Stimulated activated effector memory CD8-positive, alpha-beta T cell treated with anti-CD3 and anti-CD28 coated beads, Interleukin-12 subunit alpha, Interleukin-12 subunit beta, amount 100 ng/mL, for 72 hours (primary cell): ENCODE measurements around the gene PEX13.
"Not testable (repeated sequence)": the region's sequence is repeated elsewhere in the genome, so short reads cannot be mapped to it uniquely, and the experiment has no call there.

ENCODE experiments used
- ATAC-seq: fragments of 150-1000 bp; cut with Tn5 transposase; 2 replicates; pipeline ENCODE4 v1.10.0; 2021
- DNase-seq, 2 donors: peaks; one replicate each; pipeline ENCODE4 v3.0.0; 2021 to 2022; ENCODE audit warnings: low spot score in 2 of 2
- H3K27ac Mint-ChIP-seq: one replicate; pipeline ENCODE4 v1.8.0; 2022; ENCODE audit warnings: mild to moderate bottlenecking, mixed read lengths
- H3K36me3 Mint-ChIP-seq: one replicate; pipeline ENCODE4 v1.8.0; 2022; ENCODE audit warnings: mild to moderate bottlenecking, mixed read lengths
- H3K4me1 Mint-ChIP-seq: one replicate; pipeline ENCODE4 v1.8.0; 2022; ENCODE audit warnings: mixed read lengths
- H3K4me3 Mint-ChIP-seq: one replicate; pipeline ENCODE4 v1.8.0; 2022; ENCODE audit warnings: mild to moderate bottlenecking, mixed read lengths
- H3K9me3 Mint-ChIP-seq: one replicate; pipeline ENCODE4 v1.8.0; 2022; ENCODE audit warnings: mixed read lengths

PEX13 gene

GRCh38 chr2:61017556-61018317 is at the start of gene PEX13, which contains the start of gene PUS10:
Gene PEX13, plus strand, starts transcription at chr2:61017720. Its CDS starts 40 bp downstream, at chr2:61017760.
Gene PUS10, minus strand, starts transcription at chr2:61018255. Its CDS starts 6,365 bp downstream, at chr2:61011890.
- ATAC-seq = peak; percentile 90
- DNase-seq = peak in 1 of 2 donors; percentile 49
- Mint-ChIP-seq H3K36me3 (peaks cover 13% of the 10 kb centered on the region), H3K27ac (peak within 1 kb of the TSS; percentile 93), H3K9me3 (no peaks in the 10 kb centered on the region), H3K4me3 (peak within 1 kb of the TSS; percentile 93), H3K4me1 (peaks cover 22% of the 10 kb centered on the region)

GRCh38 chr2:60972889-60973656 is 44.4 kb upstream of the PEX13 start:
- ATAC-seq = no peak
- H3K4me3 Mint-ChIP-seq = no peak overlapping the region
- no peak overlapping the region for H3K27ac Mint-ChIP-seq
- no peaks in the 10 kb centered on the region for H3K36me3 Mint-ChIP-seq
- H3K9me3 Mint-ChIP-seq = no peaks in the 10 kb centered on the region
- peaks cover 21% of the 10 kb centered on the region for H3K4me1 Mint-ChIP-seq
- no peak for DNase-seq

- ATAC-seq (no peak), DNase-seq (no peak)
- Mint-ChIP-seq H3K4me1 (peaks cover 21% of the 10 kb centered on the region), H3K36me3 (no peaks in the 10 kb centered on the region), H3K4me3 (no peak overlapping the region), H3K27ac (no peak overlapping the region), H3K9me3 (no peaks in the 10 kb centered on the region)
Measured at GRCh38 chr2:60973705-60974104, 43.8 kb upstream of the PEX13 start.

- Mint-ChIP-seq H3K27ac (no peak overlapping the region), H3K36me3 (no peaks in the 10 kb centered on the region), H3K9me3 (no peaks in the 10 kb centered on the region), H3K4me3 (no peak overlapping the region), H3K4me1 (peaks cover 21% of the 10 kb centered on the region)
- no peak for ATAC-seq
- no peak for DNase-seq
Measured at GRCh38 chr2:60974652-60975051, 42.9 kb upstream of the PEX13 start.

- Mint-ChIP-seq H3K4me3 (no peak overlapping the region), H3K9me3 (no peaks in the 10 kb centered on the region)
Measured at GRCh38 chr2:60976256-60976850, 41.2 kb upstream of the PEX13 start.

GRCh38 chr2:60976875-60977561 is 40.5 kb upstream of the PEX13 start:
- H3K36me3 Mint-ChIP-seq = no peaks in the 10 kb centered on the region
- no peak overlapping the region for H3K4me3 Mint-ChIP-seq
- peaks cover 21% of the 10 kb centered on the region for H3K4me1 Mint-ChIP-seq
- DNase-seq (no peak), ATAC-seq (peak; percentile 95)
- H3K9me3 Mint-ChIP-seq = no peaks in the 10 kb centered on the region
- H3K27ac Mint-ChIP-seq = no peak overlapping the region

More at GRCh38 chr2:60976256-60976850, 41.2 kb upstream of the PEX13 start:
- H3K36me3 Mint-ChIP-seq = no peaks in the 10 kb centered on the region
- DNase-seq = no peak
- H3K27ac Mint-ChIP-seq = no peak overlapping the region
- no peak for ATAC-seq
- H3K4me1 Mint-ChIP-seq = peaks cover 21% of the 10 kb centered on the region

GRCh38 chr2:60977562-60977895 is 40.0 kb upstream of the PEX13 start:
- no peaks in the 10 kb centered on the region for H3K36me3 Mint-ChIP-seq

GRCh38 chr2:60979231-60979630 is 38.3 kb upstream of the PEX13 start:
- H3K4me3 Mint-ChIP-seq = no peak overlapping the region

More at GRCh38 chr2:60977562-60977895, 40.0 kb upstream of the PEX13 start:
- no peak for DNase-seq
- Mint-ChIP-seq H3K4me3 (no peak overlapping the region), H3K9me3 (no peaks in the 10 kb centered on the region), H3K27ac (no peak overlapping the region), H3K4me1 (peaks cover 21% of the 10 kb centered on the region)
- ATAC-seq = no peak

GRCh38 chr2:60980071-60980815 is 37.3 kb upstream of the PEX13 start:
- Mint-ChIP-seq H3K4me3 (no peak overlapping the region), H3K36me3 (no peaks in the 10 kb centered on the region), H3K4me1 (peaks cover 21% of the 10 kb centered on the region), H3K9me3 (no peaks in the 10 kb centered on the region), H3K27ac (no peak overlapping the region)
- DNase-seq (no peak), ATAC-seq (no peak)

More at GRCh38 chr2:60979231-60979630, 38.3 kb upstream of the PEX13 start:
- no peaks in the 10 kb centered on the region for H3K36me3 Mint-ChIP-seq
- no peaks in the 10 kb centered on the region for H3K9me3 Mint-ChIP-seq
- H3K27ac Mint-ChIP-seq = no peak overlapping the region
- DNase-seq (no peak), ATAC-seq (no peak)
- peaks cover 21% of the 10 kb centered on the region for H3K4me1 Mint-ChIP-seq

- not testable (repeated sequence) for ATAC-seq, H3K4me1 Mint-ChIP-seq, H3K4me3 Mint-ChIP-seq, DNase-seq, H3K27ac Mint-ChIP-seq, H3K9me3 Mint-ChIP-seq, H3K36me3 Mint-ChIP-seq
Measured at GRCh38 chr2:60982066-60982465, 35.5 kb upstream of the PEX13 start.

- Mint-ChIP-seq H3K27ac (no peak overlapping the region), H3K9me3 (no peaks in the 10 kb centered on the region)
- ATAC-seq = no peak
Measured at GRCh38 chr2:60984720-60985119, 32.8 kb upstream of the PEX13 start.

GRCh38 chr2:60987041-60987440 is 30.5 kb upstream of the PEX13 start:
- Mint-ChIP-seq H3K27ac (no peak overlapping the region), H3K9me3 (peaks cover 2% of the 10 kb centered on the region)

More at GRCh38 chr2:60984720-60985119, 32.8 kb upstream of the PEX13 start:
- Mint-ChIP-seq H3K4me1 (no peaks in the 10 kb centered on the region), H3K36me3 (no peaks in the 10 kb centered on the region), H3K4me3 (no peak overlapping the region)
- DNase-seq = no peak

GRCh38 chr2:60987656-60988055 is 29.9 kb upstream of the PEX13 start:
- DNase-seq, H3K4me3 Mint-ChIP-seq, H3K9me3 Mint-ChIP-seq, ATAC-seq, H3K36me3 Mint-ChIP-seq, H3K27ac Mint-ChIP-seq, H3K4me1 Mint-ChIP-seq: not testable (repeated sequence)

More at GRCh38 chr2:60987041-60987440, 30.5 kb upstream of the PEX13 start:
- DNase-seq = no peak
- ATAC-seq = no peak
- Mint-ChIP-seq H3K4me3 (no peak overlapping the region), H3K36me3 (no peaks in the 10 kb centered on the region), H3K4me1 (no peaks in the 10 kb centered on the region)

GRCh38 chr2:60989259-60989658 is 28.3 kb upstream of the PEX13 start:
- Mint-ChIP-seq H3K9me3 (peaks cover 2% of the 10 kb centered on the region), H3K4me1 (peaks cover 8% of the 10 kb centered on the region), H3K36me3 (no peaks in the 10 kb centered on the region), H3K4me3 (no peak overlapping the region), H3K27ac (no peak overlapping the region)
- ATAC-seq (no peak), DNase-seq (no peak)
